GM21515 (cell line): ENCODE measurements around the gene VAX1.
"Not testable (repeated sequence)": the region's sequence is repeated elsewhere in the genome, so short reads cannot be mapped to it uniquely, and the experiment has no call there.

Experiments
- ATAC-seq: cut with Tn5 transposase; IDR thresholded peaks from one replicate; pipeline ENCODE4 v1.9.1; 2021; ENCODE audit not compliant: unreplicated experiment

Gene VAX1

DNA sequence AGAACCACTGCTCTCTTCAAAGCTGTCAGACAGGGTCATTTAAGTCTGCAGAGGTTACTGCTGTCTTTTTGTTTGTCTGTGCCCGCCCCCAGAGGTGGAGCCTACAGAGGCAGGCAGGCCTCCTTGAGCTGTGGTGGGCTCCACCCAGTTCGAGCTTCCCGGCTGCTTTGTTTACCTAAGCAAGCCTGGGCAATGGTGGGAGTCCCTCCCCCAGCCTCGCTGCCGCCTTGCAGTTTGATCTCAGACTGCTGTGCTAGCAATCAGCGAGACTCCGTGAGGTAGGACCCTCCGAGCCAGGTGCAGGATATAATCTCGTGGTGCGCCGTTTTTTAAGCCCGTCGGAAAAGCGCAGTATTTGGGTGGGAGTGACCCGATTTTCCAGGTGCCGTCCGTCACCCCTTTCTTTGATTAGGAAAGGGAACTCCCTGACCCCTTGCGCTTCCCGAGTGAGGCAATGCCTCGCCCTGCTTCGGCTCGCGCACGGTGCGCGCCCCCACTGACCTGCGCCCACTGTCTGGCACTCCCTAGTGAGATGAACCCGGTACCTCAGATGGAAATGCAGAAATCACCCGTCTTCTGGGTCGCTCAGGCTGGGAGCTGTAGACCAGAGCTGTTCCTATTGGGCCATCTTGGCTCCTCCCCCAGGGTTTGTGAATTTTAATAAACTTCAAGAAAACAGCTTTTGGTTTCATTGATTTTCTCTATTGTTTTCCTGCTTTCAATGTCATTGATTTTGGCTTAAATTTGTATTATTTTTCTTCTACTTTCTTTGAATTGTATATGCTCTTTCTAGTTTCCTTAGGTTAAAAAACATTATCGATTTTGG is 53.4 kb downstream of the VAX1 start:
- not testable (repeated sequence) for ATAC-seq
